Measurements from ENCODE around the gene MS4A1.
"Not testable (repeated sequence)": the region's sequence is repeated elsewhere in the genome, so short reads cannot be mapped to it uniquely, and the experiment has no call there.

DNA sequence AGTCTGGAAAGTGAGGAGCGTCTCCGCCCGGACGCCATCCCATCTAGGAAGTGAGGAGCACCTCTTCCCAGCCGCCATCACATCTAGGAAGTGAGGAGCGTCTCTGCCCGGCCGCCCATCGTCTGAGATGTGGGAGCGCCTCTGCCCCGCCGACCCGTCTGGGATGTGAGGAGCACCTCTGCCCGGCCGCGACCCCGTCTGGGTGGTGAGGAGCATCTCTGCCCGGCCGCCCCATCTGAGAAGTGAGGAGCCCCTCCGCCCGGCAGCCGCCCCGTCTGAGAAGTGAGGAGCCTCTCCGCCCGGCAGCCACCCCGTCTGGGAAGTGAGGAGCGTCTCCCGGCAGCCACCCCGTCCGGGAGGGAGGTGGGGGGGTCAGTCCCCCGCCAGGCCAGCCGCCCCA is 4.5 kb upstream of the MS4A1 start:
- TF ChIP-seq, protein P1, sequence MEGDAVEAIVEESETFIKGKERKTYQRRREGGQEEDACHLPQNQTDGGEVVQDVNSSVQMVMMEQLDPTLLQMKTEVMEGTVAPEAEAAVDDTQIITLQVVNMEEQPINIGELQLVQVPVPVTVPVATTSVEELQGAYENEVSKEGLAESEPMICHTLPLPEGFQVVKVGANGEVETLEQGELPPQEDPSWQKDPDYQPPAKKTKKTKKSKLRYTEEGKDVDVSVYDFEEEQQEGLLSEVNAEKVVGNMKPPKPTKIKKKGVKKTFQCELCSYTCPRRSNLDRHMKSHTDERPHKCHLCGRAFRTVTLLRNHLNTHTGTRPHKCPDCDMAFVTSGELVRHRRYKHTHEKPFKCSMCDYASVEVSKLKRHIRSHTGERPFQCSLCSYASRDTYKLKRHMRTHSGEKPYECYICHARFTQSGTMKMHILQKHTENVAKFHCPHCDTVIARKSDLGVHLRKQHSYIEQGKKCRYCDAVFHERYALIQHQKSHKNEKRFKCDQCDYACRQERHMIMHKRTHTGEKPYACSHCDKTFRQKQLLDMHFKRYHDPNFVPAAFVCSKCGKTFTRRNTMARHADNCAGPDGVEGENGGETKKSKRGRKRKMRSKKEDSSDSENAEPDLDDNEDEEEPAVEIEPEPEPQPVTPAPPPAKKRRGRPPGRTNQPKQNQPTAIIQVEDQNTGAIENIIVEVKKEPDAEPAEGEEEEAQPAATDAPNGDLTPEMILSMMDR (IDR thresholded peaks at IDR 0.05; ENCODE audit: low read depth, low read length), result not testable (repeated sequence)
- not testable (repeated sequence) for TF ChIP-seq POLR2A (IDR thresholded peaks at IDR 0.05; ENCODE audit: extremely low read depth, insufficient read length); MYC (IDR thresholded peaks at IDR 0.05; ENCODE audit: low read depth, low read length)
- TF ChIP-seq, protein P2, sequence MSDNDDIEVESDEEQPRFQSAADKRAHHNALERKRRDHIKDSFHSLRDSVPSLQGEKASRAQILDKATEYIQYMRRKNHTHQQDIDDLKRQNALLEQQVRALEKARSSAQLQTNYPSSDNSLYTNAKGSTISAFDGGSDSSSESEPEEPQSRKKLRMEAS (IDR thresholded peaks at IDR 0.05; ENCODE audit: low read depth, low read length), result not testable (repeated sequence)

Data from NB4 (cell line).